GM12873 (cell line): Measurements from ENCODE around the gene GBE1.

ENCODE experiments used
- CTCF ChIP-seq: IDR thresholded peaks from 2 replicates; pipeline ENCODE4 v1.5.1; 2012; ENCODE audit warnings: low read depth, mild to moderate bottlenecking, moderate library complexity, low read length, control low read depth; ENCODE audit not compliant: insufficient read depth; ENCODE audit errors: missing control alignments

The GBE1 gene

GRCh38 chr3:81443457-81443782 lies 318.0 kb downstream of the GBE1 start:
- TF ChIP-seq CTCF, result no peak

- no peak for TF ChIP-seq CTCF
Measured at GRCh38 chr3:81442758-81443456, 318.5 kb downstream of the GBE1 start.

- no peak for TF ChIP-seq CTCF
Measured at GRCh38 chr3:81440661-81441060, 320.8 kb downstream of the GBE1 start.
